HG03469 (cell line): ENCODE measurements around the gene TMEM202.
"Not testable (repeated sequence)": the region's sequence is repeated elsewhere in the genome, so short reads cannot be mapped to it uniquely, and the experiment has no call there.

Source experiments
- ATAC-seq: cut with Tn5 transposase; IDR thresholded peaks from one replicate; pipeline ENCODE4 v1.9.1; 2021; ENCODE audit warnings: mild to moderate bottlenecking, moderate library complexity, moderate number of reproducible peaks; ENCODE audit not compliant: unreplicated experiment

TMEM202 gene

DNA sequence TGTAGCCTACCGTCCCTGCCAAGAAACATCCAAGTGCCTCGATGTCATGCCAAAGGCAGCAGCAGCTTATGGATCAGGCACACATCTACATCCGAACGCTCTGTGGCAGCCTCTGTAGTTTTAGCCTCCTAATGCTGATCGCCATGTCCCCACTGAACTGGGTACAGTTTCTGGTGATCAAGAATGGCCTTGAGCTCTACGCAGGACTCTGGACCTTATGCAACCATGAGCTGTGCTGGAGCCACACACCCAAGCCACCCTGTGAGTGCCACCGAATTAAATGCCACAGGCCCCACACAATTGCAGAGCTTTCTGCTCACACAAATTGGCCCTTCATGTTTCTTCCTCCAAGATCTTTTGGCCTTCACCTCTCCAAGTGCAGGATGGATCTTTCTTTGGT lies 543 bp downstream of the TMEM202 start:
- ATAC-seq: no peak

DNA sequence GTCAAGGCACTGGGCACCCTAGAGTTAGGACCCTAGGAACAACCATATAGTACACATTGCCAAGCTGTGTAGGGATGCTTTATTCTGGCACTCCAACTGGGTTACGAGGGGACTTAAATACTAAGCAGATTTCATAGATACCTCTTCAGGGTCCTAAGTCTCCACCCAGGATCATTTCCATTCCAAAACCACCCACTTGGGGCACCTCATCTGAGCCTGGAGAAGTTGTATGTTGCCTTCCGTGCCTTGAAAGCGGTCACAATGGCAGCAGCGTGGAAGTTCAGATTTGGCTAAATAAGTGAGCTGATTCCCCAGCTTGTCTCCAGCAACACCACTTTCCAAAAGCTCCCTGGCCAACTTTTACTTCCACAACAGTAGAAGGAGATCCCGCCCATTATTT lies 4.6 kb downstream of the TMEM202 start:
- no peak for ATAC-seq

DNA sequence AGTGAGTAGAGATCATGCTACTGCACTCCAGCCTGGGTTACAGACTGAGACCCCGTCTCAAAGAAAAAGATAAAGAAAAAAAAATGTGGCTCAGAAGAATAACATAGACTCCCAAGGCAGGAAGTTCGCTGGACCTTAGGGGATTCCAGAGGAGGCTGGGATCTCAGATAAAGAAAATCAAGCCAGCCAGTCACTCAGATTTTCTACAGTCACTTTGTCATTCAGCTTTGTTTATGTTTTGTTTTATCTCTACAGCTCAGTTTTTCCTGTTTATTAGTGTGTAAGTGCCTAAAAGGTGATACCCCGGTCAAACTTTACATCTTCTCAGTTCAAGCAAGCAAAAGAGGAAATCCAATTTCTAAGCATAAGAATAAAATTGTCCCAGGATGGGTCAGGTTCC lies 6.3 kb downstream of the TMEM202 start:
- ATAC-seq: no peak

DNA sequence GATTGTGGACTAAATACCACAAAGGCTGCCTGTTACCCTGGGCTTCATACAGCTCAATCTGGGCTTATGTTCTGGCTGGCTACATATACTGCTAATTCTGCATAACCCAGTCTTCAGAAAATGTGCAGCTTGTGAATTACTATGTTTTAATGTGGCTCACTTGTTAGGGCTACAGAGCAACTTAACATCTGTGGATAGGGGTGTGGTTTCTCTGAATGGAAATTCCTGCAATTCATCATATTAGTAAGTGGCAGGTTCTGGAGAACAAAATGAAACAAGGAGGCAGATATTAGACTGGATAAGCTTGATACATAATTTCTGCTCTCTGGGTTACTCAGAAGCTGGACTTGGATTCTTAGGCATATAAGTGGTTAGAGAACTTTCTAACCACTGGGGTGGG lies 6.7 kb downstream of the TMEM202 start:
- no peak for ATAC-seq

- no peak for ATAC-seq
These were observed 8.8 kb downstream of the TMEM202 start for GRCh38 chr15:72406936-72407335.

GRCh38 chr15:72411111-72411510 lies 13.0 kb downstream of the TMEM202 start:
- no peak for ATAC-seq

- ATAC-seq: no peak
These were observed 13.4 kb downstream of the TMEM202 start for GRCh38 chr15:72411544-72411943.

- ATAC-seq: not testable (repeated sequence)
These were observed 15.2 kb downstream of the TMEM202 start for GRCh38 chr15:72413337-72413736.

GRCh38 chr15:72415304-72415703 lies 17.2 kb downstream of the TMEM202 start:
- no peak for ATAC-seq

GRCh38 chr15:72419768-72420167 lies 21.7 kb downstream of the TMEM202 start:
- ATAC-seq: not testable (repeated sequence)

DNA sequence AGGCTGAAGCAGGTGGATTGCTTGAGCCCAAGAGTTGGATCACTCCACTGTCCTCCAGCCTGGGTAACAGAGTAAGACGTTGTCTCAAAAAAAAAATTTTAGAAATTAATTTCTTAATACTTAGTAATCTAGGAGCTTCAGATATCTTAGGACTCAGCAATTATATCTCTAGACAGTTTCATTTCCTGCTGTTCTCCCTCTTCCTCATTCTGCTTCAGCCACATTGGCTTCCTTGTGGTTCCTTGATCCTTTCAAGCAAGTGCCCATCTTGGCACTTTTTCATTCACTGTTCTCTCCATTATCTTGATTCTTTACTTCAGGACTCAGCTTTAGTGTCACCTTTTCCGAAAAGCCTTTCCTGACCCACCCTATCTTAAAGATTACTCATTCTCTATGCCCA lies 22.5 kb downstream of the TMEM202 start:
- ATAC-seq: no peak

GRCh38 chr15:72421484-72421883 lies 23.4 kb downstream of the TMEM202 start:
- no peak for ATAC-seq

DNA sequence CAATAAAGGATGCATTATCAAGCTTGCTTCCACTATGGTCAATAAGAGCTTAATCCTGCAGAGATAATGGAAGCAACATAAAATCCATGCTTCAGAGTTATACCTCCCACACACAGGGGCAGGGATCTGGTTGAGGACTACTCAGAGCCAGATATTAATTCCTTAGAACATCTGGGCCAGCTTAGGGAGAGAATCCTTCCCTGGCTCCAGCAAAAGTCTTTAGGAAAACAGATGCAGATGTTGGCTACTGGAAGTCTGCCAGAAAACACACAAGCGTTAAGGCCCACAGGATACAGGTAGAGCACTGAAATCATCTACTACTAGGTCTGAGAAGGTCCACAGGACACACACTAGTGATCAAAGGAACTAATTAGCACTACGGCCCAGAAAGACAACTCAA lies 25.2 kb downstream of the TMEM202 start:
- no peak for ATAC-seq

- no peak for ATAC-seq
These were observed 28.6 kb downstream of the TMEM202 start for GRCh38 chr15:72426753-72427152.

DNA sequence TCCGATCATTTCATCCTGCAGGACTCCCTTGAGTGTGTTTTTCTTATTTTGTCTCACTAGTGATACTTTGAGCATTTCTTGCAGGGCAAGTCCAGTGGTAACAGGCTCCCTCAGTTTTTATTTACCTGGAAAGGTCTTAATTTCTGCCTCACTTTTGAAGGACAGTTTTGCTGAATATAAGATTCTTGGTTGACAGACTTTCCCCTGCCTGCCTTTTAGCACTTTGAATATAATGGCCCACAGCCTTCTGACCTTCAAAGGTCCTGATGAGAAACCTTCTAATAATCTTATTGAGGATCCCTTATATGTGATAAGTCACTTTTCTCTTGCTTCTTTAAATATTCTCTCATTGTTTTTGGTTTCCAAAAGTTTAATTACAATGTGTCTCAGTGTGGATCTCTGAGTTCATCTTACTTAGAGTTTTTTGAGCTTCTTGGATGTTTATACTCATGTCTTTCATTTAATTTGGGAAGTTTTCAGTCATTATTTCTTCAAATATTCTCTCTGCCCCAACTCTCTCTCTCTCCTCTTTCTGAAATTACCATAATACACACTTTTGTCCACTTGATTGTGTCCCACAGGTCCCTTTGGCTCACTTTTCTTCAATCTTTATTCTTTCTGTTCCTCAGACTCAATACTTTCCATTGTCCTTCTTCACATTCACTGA lies 39.7 kb downstream of the TMEM202 start:
- no peak for ATAC-seq

GRCh38 chr15:72442848-72443247 lies 44.7 kb downstream of the TMEM202 start:
- ATAC-seq: not testable (repeated sequence)

GRCh38 chr15:72445426-72445825 lies 47.3 kb downstream of the TMEM202 start:
- ATAC-seq: no peak

- no peak for ATAC-seq
These were observed 52.7 kb downstream of the TMEM202 start for GRCh38 chr15:72450805-72451204.

- ATAC-seq: no peak
These were observed 53.1 kb downstream of the TMEM202 start for GRCh38 chr15:72451224-72451623.

DNA sequence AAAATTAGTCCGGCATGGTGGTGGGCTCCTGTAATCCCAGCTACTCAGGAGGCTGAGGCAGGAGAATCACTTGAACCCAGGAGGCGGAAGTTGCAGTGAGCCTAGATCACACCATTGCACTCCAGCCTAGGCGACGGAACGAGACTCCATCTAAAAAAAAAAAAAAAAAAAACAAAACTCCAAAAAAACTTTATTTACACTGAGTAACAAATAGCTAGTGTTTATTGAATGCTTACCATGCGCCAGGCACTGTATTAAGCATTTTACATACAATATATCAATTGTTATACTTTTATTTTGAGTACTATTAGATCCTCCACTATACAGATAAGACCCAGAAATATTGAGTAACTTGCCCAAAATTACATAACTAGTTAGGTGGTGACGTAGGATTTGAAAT lies 58.6 kb downstream of the TMEM202 start:
- no peak for ATAC-seq
